Mesendoderm (in vitro differentiated cells): ENCODE data around the gene BCAN.
A peak's percentile ranks its signal among the peaks of the same experiment; 100 is the strongest.
"Not testable (repeated sequence)": the region's sequence is repeated elsewhere in the genome, so short reads cannot be mapped to it uniquely, and the experiment has no call there.

Source experiments
- DNase-seq: peaks from one replicate; pipeline ENCODE4 v3.0.0; 2013
- H2AK5ac ChIP-seq: 2 replicates; pipeline ENCODE4 v1.6.1; 2013; ENCODE audit warnings: low read length, inconsistent platforms
- H2BK120ac ChIP-seq: 2 replicates; pipeline ENCODE4 v1.6.1; 2013; ENCODE audit warnings: low read depth, mild to moderate bottlenecking, low read length, moderate library complexity, mixed read lengths
- H2BK15ac ChIP-seq: replicated peaks from 2 replicates; pipeline ENCODE4 v1.6.1; 2013; ENCODE audit warnings: low read depth, mild to moderate bottlenecking, moderate library complexity
- H2BK5ac ChIP-seq: 2 replicates; pipeline ENCODE4 v1.6.1; 2013; ENCODE audit warnings: low read length, inconsistent platforms
- H3K18ac ChIP-seq: 2 replicates; pipeline ENCODE4 v1.6.1; 2013; ENCODE audit warnings: mild to moderate bottlenecking, low read length, mixed read lengths
- H3K23ac ChIP-seq: one replicate; pipeline ENCODE4 v1.6.1; 2013; ENCODE audit warnings: low read length
- H3K27ac ChIP-seq: 2 replicates; pipeline ENCODE4 v1.5.1; 2013; ENCODE audit warnings: low read depth, mild to moderate bottlenecking, inconsistent platforms, low read length, moderate library complexity
- H3K27me3 ChIP-seq: 2 replicates; pipeline ENCODE4 v1.6.1; 2013; ENCODE audit warnings: low read length, control low read depth, mild to moderate bottlenecking, inconsistent platforms; ENCODE audit not compliant: insufficient read depth, poor library complexity
- H3K36me3 ChIP-seq: 2 replicates; pipeline ENCODE4 v1.6.1; 2013; ENCODE audit warnings: low read length, inconsistent platforms; ENCODE audit not compliant: control insufficient read depth, insufficient read depth
- H3K4ac ChIP-seq: one replicate; pipeline ENCODE4 v1.6.1; 2013; ENCODE audit warnings: low read depth, mild to moderate bottlenecking, low read length, moderate library complexity
- H3K4me1 ChIP-seq: 2 replicates; pipeline ENCODE4 v1.6.1; 2013; ENCODE audit warnings: low read depth, low read length, inconsistent platforms; ENCODE audit not compliant: control insufficient read depth
- H3K4me2 ChIP-seq: 2 replicates; pipeline ENCODE4 v1.6.1; 2013; ENCODE audit warnings: low read length
- H3K4me3 ChIP-seq: 2 replicates; pipeline ENCODE4 v1.5.1; 2013; ENCODE audit warnings: mild to moderate bottlenecking, low read length
- H3K56ac ChIP-seq: one replicate; pipeline ENCODE4 v1.6.1; 2013; ENCODE audit warnings: low read length
- H3K79me1 ChIP-seq: 2 replicates; pipeline ENCODE4 v1.6.1; 2013; ENCODE audit warnings: low read length, inconsistent platforms
- H3K79me2 ChIP-seq: 2 replicates; pipeline ENCODE4 v1.6.1; 2013; ENCODE audit warnings: mild to moderate bottlenecking, low read length; ENCODE audit not compliant: control insufficient read depth, insufficient read depth
- H3K9ac ChIP-seq: 2 replicates; pipeline ENCODE4 v1.6.1; 2013; ENCODE audit warnings: low read length, inconsistent platforms
- H4K5ac ChIP-seq: one replicate; pipeline ENCODE4 v1.6.1; 2013; ENCODE audit warnings: low read length
- H4K8ac ChIP-seq: one replicate; pipeline ENCODE4 v1.6.1; 2013; ENCODE audit warnings: low read depth, mild to moderate bottlenecking, control low read depth, low read length, moderate library complexity
- WGBS: extraction: QIAGEN DNeasy Blood & Tissue Kit; methylation state at CpG from one replicate; pipeline ENCODE4 v1.1.7; 2013; ENCODE audit warnings: low lambda C conversion rate, missing lambda C conversion rate; ENCODE audit not compliant: insufficient coverage; ENCODE audit errors: extremely low coverage; 5-methylcytosine and 5-hydroxymethylcytosine counted together

The BCAN gene

DNA sequence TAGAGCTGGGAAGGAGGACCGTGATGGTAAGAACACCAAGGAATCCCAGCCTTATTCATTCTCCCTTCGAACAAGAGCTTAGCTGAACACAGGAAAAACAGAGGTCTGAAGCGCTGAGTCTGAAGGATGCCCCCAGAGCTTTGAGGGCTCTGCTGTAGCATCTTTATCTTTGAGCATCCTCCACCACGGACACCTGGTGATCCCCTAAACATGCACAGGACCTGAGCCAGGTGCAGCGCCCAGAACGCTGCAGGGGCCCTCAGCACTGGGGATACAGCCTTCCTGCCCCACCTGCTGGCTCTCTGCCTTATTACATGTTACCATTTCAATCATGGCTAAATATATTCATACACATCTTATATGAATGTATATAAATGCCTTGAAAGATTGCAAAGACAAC lies 32.9 kb upstream of the BCAN start:
- Histone ChIP-seq H3K9ac (no peak overlapping the region), H4K5ac (no peak overlapping the region), H2AK5ac (no peak overlapping the region), H3K23ac (no peak overlapping the region), H3K27ac (no peak overlapping the region), H2BK5ac (no peak overlapping the region), H3K79me2 (no peaks in the 10 kb centered on the region), H2BK15ac (no peak overlapping the region), H3K4me1 (no peaks in the 10 kb centered on the region), H2BK120ac (no peak overlapping the region), H3K4me2 (no peak overlapping the region), H3K4ac (no peak overlapping the region), H3K79me1 (no peaks in the 10 kb centered on the region), H4K8ac (no peak overlapping the region), H3K36me3 (no peaks in the 10 kb centered on the region), H3K27me3 (no peaks in the 10 kb centered on the region), H3K4me3 (no peak overlapping the region), H3K56ac (no peak overlapping the region), H3K18ac (no peak overlapping the region)
- DNase-seq: no peak
- WGBS: no CpG with 5 or more reads among the region's 6 CpGs

- H3K79me1 ChIP-seq, H3K27me3 ChIP-seq, DNase-seq, H3K27ac ChIP-seq, H3K4me1 ChIP-seq, H3K4ac ChIP-seq, H2BK120ac ChIP-seq, H2BK5ac ChIP-seq, H4K5ac ChIP-seq, H3K79me2 ChIP-seq, H4K8ac ChIP-seq, H2BK15ac ChIP-seq, H3K36me3 ChIP-seq, H3K9ac ChIP-seq, H3K18ac ChIP-seq, H3K23ac ChIP-seq, H2AK5ac ChIP-seq, H3K4me2 ChIP-seq, H3K56ac ChIP-seq, H3K4me3 ChIP-seq: not testable (repeated sequence)
- WGBS: no CpG with 5 or more reads among the region's 9 CpGs
Measured at GRCh38 chr1:156610072-156610471, 31.8 kb upstream of the BCAN start.

- no peak overlapping the region for H3K27ac ChIP-seq
Measured at GRCh38 chr1:156612666-156613065, 29.3 kb upstream of the BCAN start.

DNA sequence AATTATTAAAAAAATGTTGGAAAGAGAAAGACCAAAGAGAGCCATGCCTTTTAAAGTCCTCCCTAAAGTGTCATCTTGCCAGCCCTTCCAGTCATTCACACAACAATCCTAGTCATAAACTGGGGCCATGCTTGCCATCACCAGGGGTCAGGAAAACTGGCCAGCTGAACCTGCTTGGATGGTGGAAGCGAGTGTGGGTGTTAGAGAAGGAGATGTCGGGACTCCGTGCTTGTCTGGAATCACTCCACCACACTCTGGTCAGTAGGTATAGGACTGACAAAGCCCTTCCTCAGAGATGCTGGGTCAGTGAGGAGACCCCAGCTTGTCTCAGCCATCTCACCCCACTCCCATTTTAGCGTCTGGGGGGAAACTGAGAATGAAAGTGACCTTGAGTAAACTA lies 26.0 kb upstream of the BCAN start:
- no peak for DNase-seq
- no peak overlapping the region for H3K23ac ChIP-seq
- H2AK5ac ChIP-seq: no peak overlapping the region
- no peak overlapping the region for H4K8ac ChIP-seq
- no peak overlapping the region for H3K4me2 ChIP-seq
- no peak overlapping the region for H4K5ac ChIP-seq
- H3K27me3 ChIP-seq: peaks cover 2% of the 10 kb centered on the region
- H2BK5ac ChIP-seq: no peak overlapping the region
- H3K36me3 ChIP-seq: no peaks in the 10 kb centered on the region
- H3K4me1 ChIP-seq: no peaks in the 10 kb centered on the region
- no peak overlapping the region for H3K18ac ChIP-seq
- H2BK15ac ChIP-seq: no peak overlapping the region
- H2BK120ac ChIP-seq: no peak overlapping the region
- no CpG with 5 or more reads among the region's 4 CpGs for WGBS
- no peak overlapping the region for H3K9ac ChIP-seq
- no peak overlapping the region for H3K4me3 ChIP-seq
- H3K56ac ChIP-seq: no peak overlapping the region
- no peaks in the 10 kb centered on the region for H3K79me1 ChIP-seq
- H3K4ac ChIP-seq: no peak overlapping the region
- no peak overlapping the region for H3K27ac ChIP-seq
- H3K79me2 ChIP-seq: no peaks in the 10 kb centered on the region

More at GRCh38 chr1:156612666-156613065, 29.3 kb upstream of the BCAN start:
- no peak overlapping the region for H4K8ac ChIP-seq
- H3K4me3 ChIP-seq: no peak overlapping the region
- no peaks in the 10 kb centered on the region for H3K4me1 ChIP-seq
- no peaks in the 10 kb centered on the region for H3K79me2 ChIP-seq
- H3K9ac ChIP-seq: no peak overlapping the region
- H4K5ac ChIP-seq: no peak overlapping the region
- H3K27me3 ChIP-seq: no peaks in the 10 kb centered on the region
- H2BK120ac ChIP-seq: no peak overlapping the region
- no peak overlapping the region for H2AK5ac ChIP-seq
- no peak for DNase-seq
- no peaks in the 10 kb centered on the region for H3K36me3 ChIP-seq
- no peak overlapping the region for H2BK15ac ChIP-seq
- no peak overlapping the region for H3K4me2 ChIP-seq
- WGBS: no CpG with 5 or more reads among the region's 3 CpGs
- no peak overlapping the region for H3K23ac ChIP-seq
- H3K56ac ChIP-seq: no peak overlapping the region
- no peak overlapping the region for H3K18ac ChIP-seq
- H2BK5ac ChIP-seq: no peak overlapping the region
- H3K79me1 ChIP-seq: no peaks in the 10 kb centered on the region
- H3K4ac ChIP-seq: no peak overlapping the region

GRCh38 chr1:156616463-156616862 lies 25.5 kb upstream of the BCAN start:
- Histone ChIP-seq H3K18ac (no peak overlapping the region), H3K4ac (no peak overlapping the region), H2BK120ac (no peak overlapping the region), H3K79me1 (no peaks in the 10 kb centered on the region), H4K8ac (no peak overlapping the region), H3K4me1 (no peaks in the 10 kb centered on the region), H3K4me3 (no peak overlapping the region), H2BK15ac (no peak overlapping the region), H2BK5ac (no peak overlapping the region), H3K27me3 (peaks cover 2% of the 10 kb centered on the region), H3K9ac (no peak overlapping the region), H2AK5ac (no peak overlapping the region), H3K4me2 (no peak overlapping the region), H3K56ac (no peak overlapping the region), H3K79me2 (no peaks in the 10 kb centered on the region), H4K5ac (no peak overlapping the region), H3K36me3 (no peaks in the 10 kb centered on the region), H3K27ac (no peak overlapping the region), H3K23ac (no peak overlapping the region)
- peak; percentile 11 for DNase-seq
- no CpG with 5 or more reads among the region's 5 CpGs for WGBS

DNA sequence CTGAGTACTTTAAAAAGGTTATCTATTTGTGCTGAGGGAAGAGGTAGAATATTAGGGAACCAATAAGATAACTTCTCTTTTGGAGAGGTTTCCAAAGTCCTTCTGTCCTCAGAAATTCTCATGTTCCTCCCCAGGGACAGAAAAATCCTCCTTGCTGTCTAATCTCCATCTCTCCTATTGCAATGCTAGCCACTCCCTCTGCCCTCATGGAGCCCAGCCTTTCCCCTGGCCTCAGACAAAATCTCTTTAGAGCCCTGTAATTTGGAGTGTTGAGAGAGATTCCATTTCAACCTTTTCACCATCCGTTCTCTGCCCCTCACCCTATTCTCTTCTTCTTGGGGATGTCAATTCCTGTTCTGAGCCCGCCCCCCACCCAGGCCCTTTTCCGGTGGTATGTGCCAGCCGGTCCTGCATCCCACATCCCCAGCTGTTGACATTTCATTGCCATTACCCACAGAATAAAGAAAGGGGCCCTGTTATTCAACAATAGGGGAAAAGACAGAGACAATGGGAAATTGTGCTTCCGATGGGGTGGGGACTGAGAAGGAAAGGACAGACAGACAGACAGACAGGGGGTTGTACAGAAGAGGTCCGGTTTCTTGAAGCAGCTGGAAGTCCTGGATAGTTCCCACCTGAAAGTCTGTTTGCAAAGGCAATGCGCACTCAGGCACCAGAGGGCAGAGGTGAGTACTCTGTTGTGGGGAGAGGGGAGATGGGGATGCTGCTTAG lies 22.9 kb upstream of the BCAN start, which contains the start of gene HAPLN2:
TSS of gene HAPLN2 (plus strand) at position 563 of the 729 bp plus-strand sequence. CDS start 4,076 bp downstream, outside the sequence.
- H3K4me1 ChIP-seq: no peaks in the 10 kb centered on the region
- no peak within 1 kb of the TSS for H3K9ac ChIP-seq
- H4K5ac ChIP-seq: no peak within 1 kb of the TSS
- peaks cover 12% of the 10 kb centered on the region for H3K27me3 ChIP-seq
- no peak within 1 kb of the TSS for H3K4ac ChIP-seq
- no peak within 1 kb of the TSS for H3K4me2 ChIP-seq
- H2BK120ac ChIP-seq: no peak within 1 kb of the TSS
- WGBS: no CpG with 5 or more reads among the region's 7 CpGs
- no peak within 1 kb of the TSS for H4K8ac ChIP-seq
- H3K79me1 ChIP-seq: no peaks in the 10 kb centered on the region
- no peak within 1 kb of the TSS for H2BK5ac ChIP-seq
- no peak within 1 kb of the TSS for H3K56ac ChIP-seq
- no peak within 1 kb of the TSS for H2BK15ac ChIP-seq
- no peaks in the 10 kb centered on the region for H3K36me3 ChIP-seq
- H3K79me2 ChIP-seq: no peaks in the 10 kb centered on the region
- no peak within 1 kb of the TSS for H2AK5ac ChIP-seq
- H3K4me3 ChIP-seq: no peak within 1 kb of the TSS
- H3K18ac ChIP-seq: no peak within 1 kb of the TSS
- no peak within 1 kb of the TSS for H3K27ac ChIP-seq
- H3K23ac ChIP-seq: no peak within 1 kb of the TSS
- DNase-seq: peak; percentile 67
